Kidney (tissue), 14 donors: ENCODE results near the gene ARSG. TPM values are rescaled to one million over a fixed set of nuclear protein-coding genes. Genes with fewer than 3 reads are reported as not detected.
A peak's percentile ranks its signal among the peaks of the same experiment; 100 is the strongest.

ENCODE experiments used
- DNase-seq, 5 donors: peaks; one replicate each; pipeline ENCODE4 v3.0.0-alpha.2; 2013 to 2020
- FAIRE-seq: peaks from 2 replicates; lab custom pipeline; 2012; peaks lifted over from hg19 to GRCh38; lab: Jason Lieb, UNC
- H3K27ac ChIP-seq, 2 donors: one replicate each; pipeline ENCODE4 v1.7.0; 2013; ENCODE audit warnings: low read depth in 2 of 2, low read length in 2 of 2, inconsistent platforms in 1 of 2
- H3K27me3 ChIP-seq: one replicate; pipeline ENCODE4 v1.7.1; 2013; ENCODE audit warnings: low read length, inconsistent platforms; ENCODE audit not compliant: control insufficient read depth, insufficient read depth
- H3K36me3 ChIP-seq, 3 donors: one replicate each; pipeline versions ENCODE4 v1.7.0 to v1.7.1; 2013; ENCODE audit warnings: low read length in 3 of 3, control low read depth in 1 of 3, inconsistent platforms in 1 of 3; ENCODE audit not compliant: insufficient read depth in 3 of 3, control insufficient read depth in 2 of 3
- H3K4me1 ChIP-seq, 3 donors: one replicate each; pipeline versions ENCODE4 v1.7.0 to v1.7.1; 2013; ENCODE audit warnings: low read length in 3 of 3, inconsistent platforms in 1 of 3, low read depth in 1 of 3; ENCODE audit not compliant: control insufficient read depth in 2 of 3, insufficient read depth in 2 of 3
- H3K4me3 ChIP-seq, 3 donors: one replicate each; pipeline versions ENCODE4 v1.7.0 to v1.8.1; 2013; ENCODE audit warnings: low read length in 3 of 3, control low read depth in 1 of 3, inconsistent platforms in 1 of 3
- H3K9ac ChIP-seq, 3 donors: one replicate each; pipeline versions ENCODE4 v1.7.0 to v1.7.1; 2013; ENCODE audit warnings: low read length in 3 of 3, control low read depth in 1 of 3, inconsistent platforms in 1 of 3
- H3K9me3 ChIP-seq, 3 donors: one replicate each; pipeline versions ENCODE4 v1.7.0 to v1.7.1; 2013; ENCODE audit warnings: low read length in 3 of 3, control low read depth in 1 of 3, inconsistent platforms in 1 of 3; ENCODE audit not compliant: control insufficient read depth in 2 of 3, insufficient read depth in 1 of 3
- intact Hi-C: fragments of 100-400 bp; cut with DNase I; formaldehyde crosslinking; loops from one replicate; pipeline ENCODE4 v1.11.1; 2022
- polyA plus RNA-seq: library from polyadenylated mRNA; stranded (reverse); fragments of 350-450 nt; fragmentation: Illumina TruSeq; extraction: RNeasy Lipid Tissue Mini Kit (QIAGEN cat#74804); gene quantifications from one replicate; pipeline ENCODE4 v1.2.3, GENCODE V29; 2014; ENCODE audit warnings: low read depth, low replicate concordance; ENCODE audit not compliant: insufficient read depth
- total RNA-seq: library from RNA; stranded (reverse); fragmentation: NEBNext Ultra II Directional; extraction: Animal tissue kit (Norgen Biotek cat#: 25700); gene quantifications from one replicate; pipeline ENCODE4 v1.2.1, GENCODE V29; 2021
- TF ChIP-seq, protein P1 (sequence below): IDR thresholded peaks from 3 replicates; pipeline ENCODE4 v1.5.1; 2012; ENCODE audit warnings: mild to moderate bottlenecking, moderate library complexity, borderline replicate concordance; ENCODE audit not compliant: insufficient read depth; ENCODE audit errors: extremely low read depth
- donor health status: control.
- donor health status: control.
- donor health status: control.
- donor health status: control.
- donor health status: control.
- donor health status: DM: yes; HTN: yes; CAD: no.
- donor health status: Normal renal cell carcinoma (clear cell type).

ARSG gene
- total and polyA plus RNA-seq, 2 donors from 2014 or later = 5.0 to 12.6 TPM

DNA sequence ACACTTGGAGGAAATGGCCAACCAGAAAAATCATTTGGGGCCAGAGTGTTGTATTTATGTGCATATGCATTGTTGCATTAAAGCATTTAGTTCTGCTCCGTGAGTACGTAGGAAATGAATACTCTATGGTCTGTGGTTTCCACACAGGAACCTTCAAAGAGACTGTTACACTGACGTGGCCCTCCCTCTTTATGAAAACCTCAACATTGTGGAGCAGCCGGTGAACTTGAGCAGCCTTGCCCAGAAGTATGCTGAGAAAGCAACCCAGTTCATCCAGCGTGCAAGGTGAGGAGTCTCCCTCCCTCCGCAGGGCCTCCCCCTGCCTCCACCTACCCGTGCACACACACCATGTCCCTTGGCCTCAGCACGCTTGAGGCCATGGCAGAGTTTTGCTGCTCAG is 65.2 kb downstream of the ARSG start:
- H3K4me3 ChIP-seq = no peak overlapping the region
- no peaks in the 10 kb centered on the region for H3K4me1 ChIP-seq
- intact Hi-C loops = no loop called here
- H3K36me3 ChIP-seq = no peaks in the 10 kb centered on the region
- FAIRE-seq (no peak), DNase-seq (peak in 2 of 5 donors; percentile 39 to 47)
- TF ChIP-seq, protein P1, sequence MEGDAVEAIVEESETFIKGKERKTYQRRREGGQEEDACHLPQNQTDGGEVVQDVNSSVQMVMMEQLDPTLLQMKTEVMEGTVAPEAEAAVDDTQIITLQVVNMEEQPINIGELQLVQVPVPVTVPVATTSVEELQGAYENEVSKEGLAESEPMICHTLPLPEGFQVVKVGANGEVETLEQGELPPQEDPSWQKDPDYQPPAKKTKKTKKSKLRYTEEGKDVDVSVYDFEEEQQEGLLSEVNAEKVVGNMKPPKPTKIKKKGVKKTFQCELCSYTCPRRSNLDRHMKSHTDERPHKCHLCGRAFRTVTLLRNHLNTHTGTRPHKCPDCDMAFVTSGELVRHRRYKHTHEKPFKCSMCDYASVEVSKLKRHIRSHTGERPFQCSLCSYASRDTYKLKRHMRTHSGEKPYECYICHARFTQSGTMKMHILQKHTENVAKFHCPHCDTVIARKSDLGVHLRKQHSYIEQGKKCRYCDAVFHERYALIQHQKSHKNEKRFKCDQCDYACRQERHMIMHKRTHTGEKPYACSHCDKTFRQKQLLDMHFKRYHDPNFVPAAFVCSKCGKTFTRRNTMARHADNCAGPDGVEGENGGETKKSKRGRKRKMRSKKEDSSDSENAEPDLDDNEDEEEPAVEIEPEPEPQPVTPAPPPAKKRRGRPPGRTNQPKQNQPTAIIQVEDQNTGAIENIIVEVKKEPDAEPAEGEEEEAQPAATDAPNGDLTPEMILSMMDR = no peak
- no peak overlapping the region for H3K27ac ChIP-seq
- no peak overlapping the region for H3K9ac ChIP-seq
- H3K9me3 ChIP-seq = no peaks in the 10 kb centered on the region
- H3K27me3 ChIP-seq = no peaks in the 10 kb centered on the region

DNA sequence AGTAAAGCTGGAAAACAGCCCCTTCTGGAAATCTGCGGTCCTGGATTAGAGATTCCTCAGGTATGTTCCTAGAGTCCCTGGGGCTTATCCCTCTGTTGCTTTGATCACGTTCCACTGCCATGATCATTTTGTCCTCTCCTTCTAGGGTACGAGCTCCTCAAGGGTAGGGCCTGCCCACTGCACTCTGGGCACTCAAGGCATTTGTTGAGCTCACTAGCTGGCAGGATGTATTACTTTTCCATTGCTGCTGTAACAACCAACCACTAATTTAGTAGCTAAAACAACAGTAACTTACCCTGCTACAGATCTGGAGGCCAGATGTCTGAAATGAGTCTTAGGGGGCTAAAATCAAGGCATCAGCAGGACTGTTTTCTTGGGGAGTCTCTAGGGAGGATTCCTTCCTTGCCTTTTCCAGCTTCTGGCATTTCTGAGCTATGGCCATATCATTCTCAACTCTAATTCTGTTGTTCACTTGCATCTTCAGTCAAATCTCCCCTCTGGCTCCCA is 65.7 kb downstream of the ARSG start:
- FAIRE-seq = no peak

DNA sequence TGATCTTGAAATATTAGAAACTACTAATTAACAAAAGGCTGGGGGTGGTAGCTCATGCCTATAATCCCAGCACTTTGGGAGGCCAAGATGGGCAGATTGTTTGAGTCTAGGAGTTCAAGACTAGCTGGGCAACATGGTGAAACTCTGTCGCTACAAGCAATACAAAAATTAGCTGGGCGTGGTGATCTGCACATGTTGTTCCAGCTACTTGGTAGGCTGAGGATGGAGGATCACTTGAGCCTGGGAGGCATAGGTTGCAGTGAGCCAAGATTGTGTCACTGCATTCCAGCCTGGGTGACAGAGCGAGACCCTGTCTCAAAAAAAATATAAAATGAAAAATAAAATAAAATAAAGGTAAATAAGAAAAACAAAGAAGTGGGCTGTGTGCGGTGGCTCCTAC is 66.6 kb downstream of the ARSG start:
- H3K27ac ChIP-seq = no peak overlapping the region
- TF ChIP-seq, protein P1 = no peak
- no peak overlapping the region for H3K4me3 ChIP-seq
- H3K27me3 ChIP-seq = no peaks in the 10 kb centered on the region
- intact Hi-C loops = no loop called here
- no peak overlapping the region for H3K9ac ChIP-seq
- H3K4me1 ChIP-seq = no peaks in the 10 kb centered on the region
- no peaks in the 10 kb centered on the region for H3K36me3 ChIP-seq
- no peak for DNase-seq
- H3K9me3 ChIP-seq = no peaks in the 10 kb centered on the region
- FAIRE-seq = no peak

More for the DNA sequence above, 65.7 kb downstream of the ARSG start:
- Histone ChIP-seq H3K4me3 (no peak overlapping the region), H3K9ac (no peak overlapping the region), H3K27me3 (no peaks in the 10 kb centered on the region), H3K36me3 (no peaks in the 10 kb centered on the region), H3K4me1 (no peaks in the 10 kb centered on the region), H3K27ac (no peak overlapping the region), H3K9me3 (no peaks in the 10 kb centered on the region)
- TF ChIP-seq, protein P1 = no peak
- intact Hi-C loops = no loop called here
- DNase-seq = no peak
